ENCODE measurements around the gene CHM.

GRCh38 chrX:85907316-85907715 is 140.0 kb downstream of the CHM start:
- TF ChIP-seq CTCF (IDR thresholded peaks at IDR 0.05) (no peak), POLR2AphosphoS5 (IDR thresholded peaks at IDR 0.05) (no peak)
